ENCODE measurements around the gene ADAMTS12.

The ADAMTS12 gene

GRCh38 chr5:33828626-33829308, 63.0 kb downstream of the ADAMTS12 start:
- no peak for DNase-seq (ENCODE audit: low read depth)
- TF ChIP-seq, protein P1, sequence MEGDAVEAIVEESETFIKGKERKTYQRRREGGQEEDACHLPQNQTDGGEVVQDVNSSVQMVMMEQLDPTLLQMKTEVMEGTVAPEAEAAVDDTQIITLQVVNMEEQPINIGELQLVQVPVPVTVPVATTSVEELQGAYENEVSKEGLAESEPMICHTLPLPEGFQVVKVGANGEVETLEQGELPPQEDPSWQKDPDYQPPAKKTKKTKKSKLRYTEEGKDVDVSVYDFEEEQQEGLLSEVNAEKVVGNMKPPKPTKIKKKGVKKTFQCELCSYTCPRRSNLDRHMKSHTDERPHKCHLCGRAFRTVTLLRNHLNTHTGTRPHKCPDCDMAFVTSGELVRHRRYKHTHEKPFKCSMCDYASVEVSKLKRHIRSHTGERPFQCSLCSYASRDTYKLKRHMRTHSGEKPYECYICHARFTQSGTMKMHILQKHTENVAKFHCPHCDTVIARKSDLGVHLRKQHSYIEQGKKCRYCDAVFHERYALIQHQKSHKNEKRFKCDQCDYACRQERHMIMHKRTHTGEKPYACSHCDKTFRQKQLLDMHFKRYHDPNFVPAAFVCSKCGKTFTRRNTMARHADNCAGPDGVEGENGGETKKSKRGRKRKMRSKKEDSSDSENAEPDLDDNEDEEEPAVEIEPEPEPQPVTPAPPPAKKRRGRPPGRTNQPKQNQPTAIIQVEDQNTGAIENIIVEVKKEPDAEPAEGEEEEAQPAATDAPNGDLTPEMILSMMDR (IDR thresholded peaks at IDR 0.05; ENCODE audit: control insufficient read depth, extremely low read depth, insufficient read depth): no peak
- H3K4me3 ChIP-seq (ENCODE audit: low read depth, low read length): no peak overlapping the region

GRCh38 chr5:33827885-33828284, 63.9 kb downstream of the ADAMTS12 start:
- no peak for DNase-seq (ENCODE audit: low read depth)
- no peak overlapping the region for H3K4me3 ChIP-seq (ENCODE audit: low read depth, low read length)

DNA sequence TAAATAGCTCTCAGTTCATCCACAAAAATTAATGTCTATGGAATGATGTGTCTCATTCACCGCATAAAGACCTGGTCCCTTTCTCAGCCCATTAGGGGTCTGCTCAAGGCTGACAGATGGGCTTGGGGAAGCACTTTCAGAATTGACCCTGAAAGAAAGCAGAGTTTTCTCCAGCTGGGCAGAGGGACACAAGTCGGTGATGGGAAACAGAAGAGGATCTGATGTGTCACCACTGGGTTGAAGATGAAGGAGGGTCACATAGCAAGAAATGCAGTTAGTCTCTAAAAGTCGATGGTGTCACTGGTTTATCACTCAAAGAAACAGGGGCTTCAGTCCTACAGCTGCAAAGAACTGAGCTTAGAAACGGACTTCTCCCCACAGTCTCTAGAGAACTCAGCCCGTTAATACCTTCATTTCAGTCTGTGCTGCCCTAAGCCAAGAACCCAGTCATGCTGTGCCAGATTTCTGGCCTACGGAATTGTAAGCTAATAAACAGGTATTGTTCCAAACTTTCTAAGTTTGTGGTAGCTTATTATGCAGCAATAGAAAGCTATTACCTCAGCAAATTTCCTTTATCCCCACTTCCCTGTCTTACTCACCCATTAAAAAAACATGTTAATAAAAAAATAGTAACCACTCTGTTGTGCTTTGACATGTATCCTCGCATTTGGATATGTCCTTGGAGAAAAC, 64.6 kb downstream of the ADAMTS12 start:
- no peak overlapping the region for H3K4me3 ChIP-seq (ENCODE audit: low read depth, low read length)
- no peak for DNase-seq (ENCODE audit: low read depth)
- TF ChIP-seq, protein P1 (IDR thresholded peaks at IDR 0.05; ENCODE audit: control insufficient read depth, extremely low read depth, insufficient read depth): no peak

More at GRCh38 chr5:33827885-33828284, 63.9 kb downstream of the ADAMTS12 start:
- TF ChIP-seq, protein P1 (IDR thresholded peaks at IDR 0.05; ENCODE audit: control insufficient read depth, extremely low read depth, insufficient read depth): no peak

GRCh38 chr5:33824516-33825195, 67.1 kb downstream of the ADAMTS12 start:
- H3K4me3 ChIP-seq (ENCODE audit: low read depth, low read length): no peak overlapping the region
- no peak for DNase-seq (ENCODE audit: low read depth)
- TF ChIP-seq, protein P1 (IDR thresholded peaks at IDR 0.05; ENCODE audit: control insufficient read depth, extremely low read depth, insufficient read depth): no peak

DNA sequence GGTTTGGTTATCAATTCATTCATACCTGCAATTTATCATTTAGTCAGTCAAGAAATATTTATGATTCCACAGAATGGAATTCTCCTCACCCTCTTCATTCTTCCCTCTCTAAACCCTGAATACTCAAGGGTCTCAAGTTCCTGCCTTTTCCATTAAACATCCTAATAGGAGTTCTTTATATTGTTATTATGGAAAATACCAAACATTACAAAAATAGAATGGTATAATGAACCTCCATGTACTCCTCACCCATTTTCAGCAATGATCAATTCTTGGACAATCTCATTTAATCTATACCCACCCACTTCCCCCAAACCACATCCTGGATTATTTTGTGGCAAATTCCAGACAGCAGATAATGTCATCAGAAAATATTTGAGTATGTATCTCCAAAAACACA, 74.5 kb downstream of the ADAMTS12 start:
- TF ChIP-seq, protein P1 (IDR thresholded peaks at IDR 0.05; ENCODE audit: control insufficient read depth, extremely low read depth, insufficient read depth): no peak
- no peak for DNase-seq (ENCODE audit: low read depth)
- H3K4me3 ChIP-seq (ENCODE audit: low read depth, low read length): no peak overlapping the region

DNA sequence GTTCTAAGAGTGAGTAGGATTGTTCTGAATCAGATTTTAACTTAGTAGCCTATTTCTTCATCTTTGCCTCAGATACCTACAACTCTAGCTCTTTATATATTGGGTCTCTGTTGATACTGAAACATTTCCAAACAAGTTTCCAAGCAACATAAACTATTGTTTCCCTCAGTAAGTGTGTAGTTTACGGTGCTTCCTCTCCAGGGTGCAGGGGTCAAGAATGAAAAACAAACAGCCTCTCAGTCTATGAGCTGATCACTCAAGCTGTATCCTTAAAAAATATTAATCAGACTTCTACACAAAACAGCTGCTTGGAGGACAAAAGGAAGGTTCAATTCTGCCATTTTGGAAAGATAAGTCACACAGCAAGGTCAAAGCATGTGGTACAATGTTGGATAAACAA, 75.0 kb downstream of the ADAMTS12 start:
- H3K4me3 ChIP-seq (ENCODE audit: low read depth, low read length): no peak overlapping the region
- TF ChIP-seq, protein P1 (IDR thresholded peaks at IDR 0.05; ENCODE audit: control insufficient read depth, extremely low read depth, insufficient read depth): no peak
- DNase-seq (ENCODE audit: low read depth): no peak
